Lung (tissue), 16 donors: Measurements from ENCODE around the gene KISS1R. TPM values are rescaled to one million over a fixed set of nuclear protein-coding genes. Genes with fewer than 3 reads are reported as not detected.

Experiments used
- ATAC-seq: fragments of 200-7000 bp; cut with Tn5 transposase; one replicate; pipeline ENCODE4 v1.9.1; 2020; ENCODE audit warnings: moderate number of reproducible peaks; ENCODE audit not compliant: insufficient read depth, low FRiP score
- DNase-seq, 3 donors: peaks; one replicate each; pipeline ENCODE4 v3.0.0-alpha.2; 2013 to 2017
- H3K27ac ChIP-seq, 2 donors: one replicate each; pipeline ENCODE4 v1.5.1; 2013; ENCODE audit warnings: mild to moderate bottlenecking in 2 of 2, moderate library complexity in 2 of 2, control low read depth in 1 of 2, inconsistent platforms in 1 of 2, low read depth in 1 of 2, low read length in 1 of 2
- H3K27me3 ChIP-seq, 3 donors: one replicate each; pipeline ENCODE4 v1.5.1; 2013; ENCODE audit warnings: low read length in 2 of 3; ENCODE audit not compliant: control insufficient read depth in 3 of 3, insufficient read depth in 3 of 3
- H3K36me3 ChIP-seq, 4 donors: one replicate each; pipeline ENCODE4 v1.5.1; 2013; ENCODE audit warnings: low read length in 4 of 4, mild to moderate bottlenecking in 1 of 4, moderate library complexity in 1 of 4; ENCODE audit not compliant: control insufficient read depth in 4 of 4, insufficient read depth in 4 of 4
- H3K4me1 ChIP-seq, 5 donors: one replicate each; pipeline ENCODE4 v1.5.1; 2013; ENCODE audit warnings: low read length in 5 of 5, mild to moderate bottlenecking in 2 of 5, moderate library complexity in 1 of 5; ENCODE audit not compliant: control insufficient read depth in 5 of 5, insufficient read depth in 5 of 5
- H3K4me3 ChIP-seq: one replicate; pipeline ENCODE4 v1.5.1; 2013; ENCODE audit warnings: mild to moderate bottlenecking, control low read depth, moderate library complexity
- H3K9ac ChIP-seq, 2 donors: one replicate each; pipeline ENCODE4 v1.5.1; 2013; ENCODE audit warnings: low read length in 2 of 2, control low read depth in 1 of 2; ENCODE audit not compliant: insufficient read depth in 1 of 2
- H3K9me3 ChIP-seq, 4 donors: one replicate each; pipeline ENCODE4 v1.5.1; 2013; ENCODE audit warnings: low read length in 3 of 4, mild to moderate bottlenecking in 1 of 4, moderate library complexity in 1 of 4; ENCODE audit not compliant: control insufficient read depth in 4 of 4, insufficient read depth in 3 of 4
- WGBS, 2 donors: extraction: QIAGEN DNeasy Blood & Tissue Kit; methylation state at CpG; one replicate each; pipeline ENCODE4 v1.1.7; 2013; 5-methylcytosine and 5-hydroxymethylcytosine counted together
- long read RNA-seq, 5 donors: transcript quantifications; one replicate each; lab custom pipeline, GENCODE V29; 2026
- polyA plus RNA-seq, 2 donors: library from polyadenylated mRNA; stranded (reverse); fragments of 200-250 nt; gene quantifications; one replicate each; pipeline ENCODE4 v1.2.1, GENCODE V29; 2013
- total RNA-seq, 2 donors: library from RNA; depleted of rRNA in 1 of 2; stranded (reverse); fragments of >200 nt in 1 of 2; gene quantifications; one replicate each; pipeline ENCODE4 v1.2.1, GENCODE V29; 2014 to 2021
- TF ChIP-seq, protein P1 (sequence below): IDR thresholded peaks from 2 replicates; pipeline ENCODE4 v1.5.1; 2012; ENCODE audit warnings: mild to moderate bottlenecking; ENCODE audit errors: control extremely low read depth, extremely low read depth
- donor health status: control.
- donor health status: control.
- donor health status: Bipolar disorder and iron deficiency.
- donor health status: healthy.
- donor health status: DM: yes; HTN: yes; CAD: no.

The KISS1R gene
- under 1 TPM in 1 of 2 donors, not detected in 1; 0.21 TPM for total RNA-seq
- polyA plus RNA-seq: under 1 TPM in 1 of 2 donors, not detected in 1; 0.13 TPM
- long read RNA-seq, donor 1: 0 reads
- long read RNA-seq, donor 2: 0 reads
- long read RNA-seq, donor 3: 0 reads
- long read RNA-seq, donor 4: 0 reads
- long read RNA-seq, donor 5: 0 reads

DNA sequence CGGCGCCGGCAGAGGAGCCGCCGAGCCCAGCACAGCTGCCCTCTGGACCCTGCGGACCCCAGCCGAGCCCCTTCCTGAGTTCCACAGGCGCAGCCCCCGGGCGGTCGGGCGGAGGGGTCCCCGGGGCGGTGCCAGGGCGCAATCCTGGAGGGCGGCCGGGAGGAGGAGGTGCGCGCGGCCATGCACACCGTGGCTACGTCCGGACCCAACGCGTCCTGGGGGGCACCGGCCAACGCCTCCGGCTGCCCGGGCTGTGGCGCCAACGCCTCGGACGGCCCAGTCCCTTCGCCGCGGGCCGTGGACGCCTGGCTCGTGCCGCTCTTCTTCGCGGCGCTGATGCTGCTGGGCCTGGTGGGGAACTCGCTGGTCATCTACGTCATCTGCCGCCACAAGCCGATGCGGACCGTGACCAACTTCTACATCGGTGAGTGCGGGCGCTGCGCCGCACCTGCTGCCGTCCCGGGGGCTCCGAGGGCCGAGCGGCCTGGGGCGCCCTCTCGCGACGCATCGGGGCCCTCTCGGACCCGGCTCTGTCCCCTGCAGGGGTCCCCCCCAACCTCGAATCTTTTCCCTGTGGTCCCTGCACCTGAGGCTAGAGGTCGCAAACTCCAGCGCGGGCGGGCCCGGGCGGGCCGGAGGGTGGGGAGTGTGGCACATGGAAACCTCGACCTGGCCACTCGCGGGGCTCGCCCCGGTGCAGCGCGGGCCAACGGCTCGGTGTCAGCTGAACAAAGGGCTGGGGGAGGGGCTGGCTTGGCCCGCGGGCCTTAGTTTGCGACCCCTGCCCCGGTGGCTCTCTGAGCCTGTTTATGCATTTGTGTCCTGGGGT lies at the start of gene KISS1R:
KISS1R (plus strand) TSS at position 11 of the 829 bp plus-strand sequence; CDS start at position 181, 170 bp downstream.
- 1% methylated on average over 70 to 87 of the region's 87 CpGs for WGBS, 2 donors
- Histone ChIP-seq H3K9me3 (no peaks in the 10 kb centered on the region), H3K9ac (no peak within 1 kb of the TSS), H3K4me3 (no peak within 1 kb of the TSS), H3K36me3 (no peaks in the 10 kb centered on the region), H3K4me1 (peaks cover 0 to 15% (median 2%) of the 10 kb centered on the region in 5 donors), H3K27me3 (peaks cover 6 to 27% (median 23%) of the 10 kb centered on the region in 3 donors), H3K27ac (no peak within 1 kb of the TSS)
- TF ChIP-seq, protein P1, sequence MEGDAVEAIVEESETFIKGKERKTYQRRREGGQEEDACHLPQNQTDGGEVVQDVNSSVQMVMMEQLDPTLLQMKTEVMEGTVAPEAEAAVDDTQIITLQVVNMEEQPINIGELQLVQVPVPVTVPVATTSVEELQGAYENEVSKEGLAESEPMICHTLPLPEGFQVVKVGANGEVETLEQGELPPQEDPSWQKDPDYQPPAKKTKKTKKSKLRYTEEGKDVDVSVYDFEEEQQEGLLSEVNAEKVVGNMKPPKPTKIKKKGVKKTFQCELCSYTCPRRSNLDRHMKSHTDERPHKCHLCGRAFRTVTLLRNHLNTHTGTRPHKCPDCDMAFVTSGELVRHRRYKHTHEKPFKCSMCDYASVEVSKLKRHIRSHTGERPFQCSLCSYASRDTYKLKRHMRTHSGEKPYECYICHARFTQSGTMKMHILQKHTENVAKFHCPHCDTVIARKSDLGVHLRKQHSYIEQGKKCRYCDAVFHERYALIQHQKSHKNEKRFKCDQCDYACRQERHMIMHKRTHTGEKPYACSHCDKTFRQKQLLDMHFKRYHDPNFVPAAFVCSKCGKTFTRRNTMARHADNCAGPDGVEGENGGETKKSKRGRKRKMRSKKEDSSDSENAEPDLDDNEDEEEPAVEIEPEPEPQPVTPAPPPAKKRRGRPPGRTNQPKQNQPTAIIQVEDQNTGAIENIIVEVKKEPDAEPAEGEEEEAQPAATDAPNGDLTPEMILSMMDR: no peak
- DNase-seq: peak in 1 of 3 donors; percentile 52
- ATAC-seq: no peak

DNA sequence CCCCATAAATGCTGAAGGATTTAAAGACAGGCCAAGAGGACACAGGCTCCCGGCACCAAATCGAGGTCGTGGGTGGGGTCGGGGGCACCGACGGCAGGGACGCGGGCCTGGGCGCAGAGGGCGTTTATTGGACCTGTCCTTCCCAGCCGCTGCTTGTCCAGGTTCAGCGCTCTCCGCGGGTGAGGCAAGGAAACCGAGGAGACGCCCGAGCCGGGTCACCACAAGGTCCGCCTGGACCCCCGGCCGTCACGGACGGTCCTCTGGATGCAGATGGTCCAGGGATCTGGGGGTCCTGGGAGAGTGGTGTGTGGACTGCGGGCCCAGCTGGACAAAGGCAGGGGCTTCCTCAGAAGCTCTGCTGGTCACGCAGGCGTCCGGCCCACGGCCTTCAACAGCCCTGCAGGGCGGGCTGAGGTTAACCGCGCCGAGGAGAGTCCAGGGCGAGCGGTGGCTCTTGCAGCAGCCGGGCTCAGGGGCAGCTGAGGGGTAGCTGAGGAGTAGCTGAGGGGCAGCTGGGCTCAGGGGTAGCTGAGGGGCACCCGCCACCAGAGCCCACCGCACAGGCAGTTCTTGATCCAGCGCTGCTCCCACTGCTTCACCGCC lies 49.2 kb upstream of the KISS1R start:
- DNase-seq (no peak), ATAC-seq (no peak)
- Histone ChIP-seq H3K9ac (no peak overlapping the region), H3K9me3 (no peaks in the 10 kb centered on the region), H3K36me3 (peaks cover 0 to 33% (median 13%) of the 10 kb centered on the region in 4 donors), H3K4me3 (no peak overlapping the region), H3K27me3 (peaks cover 0 to 2% (median 0%) of the 10 kb centered on the region in 3 donors), H3K4me1 (peaks cover 0 to 20% (median 12%) of the 10 kb centered on the region in 5 donors), H3K27ac (no peak overlapping the region)
- 96 to 98% methylated on average over 38 to 39 of the region's 39 CpGs for WGBS, 2 donors
- TF ChIP-seq, protein P1: no peak

DNA sequence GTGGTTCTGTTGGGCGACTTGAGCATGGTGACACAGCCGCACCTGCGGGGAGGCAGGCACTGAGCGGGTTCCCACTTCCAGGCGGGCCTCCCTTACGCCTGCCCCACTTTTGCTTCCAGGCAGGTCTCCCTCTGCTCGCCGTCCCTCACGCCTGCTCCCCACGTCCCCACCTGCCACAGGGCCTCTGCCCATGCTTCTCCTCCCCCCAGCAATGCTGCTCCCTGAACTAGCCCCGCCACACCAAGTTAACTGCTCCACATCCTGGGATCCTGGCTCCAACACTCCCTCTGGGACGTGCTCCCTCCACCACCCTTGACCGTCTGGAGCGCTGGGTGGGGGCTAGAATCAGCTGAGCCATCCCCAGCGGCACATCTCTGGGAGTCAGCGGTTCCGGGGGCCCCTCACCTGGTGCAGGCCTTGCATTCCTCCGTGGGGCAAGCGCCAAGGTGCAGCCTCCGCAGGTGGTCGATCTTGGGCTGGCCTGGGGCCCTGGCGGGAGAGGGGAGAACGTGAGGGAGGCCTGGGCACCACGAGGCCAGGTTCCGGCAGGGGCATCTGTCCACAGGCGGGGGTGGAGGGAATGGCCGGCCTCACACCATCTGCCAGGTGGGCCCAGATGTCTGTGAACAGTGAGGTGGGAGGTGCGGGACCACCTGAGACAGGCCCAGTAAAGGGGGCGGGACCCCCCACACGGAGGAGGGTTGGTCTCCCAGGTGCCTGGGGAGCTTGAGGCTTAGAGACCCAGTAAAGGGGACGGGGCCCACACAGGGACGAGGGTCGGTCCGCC lies 48.5 kb upstream of the KISS1R start:
- no peak for DNase-seq

More for the DNA sequence above, 48.5 kb upstream of the KISS1R start:
- no peaks in the 10 kb centered on the region for H3K9me3 ChIP-seq
- peak overlapping the region in 1 of 2 donors; percentile 68 for H3K27ac ChIP-seq
- TF ChIP-seq, protein P1: no peak
- WGBS, 2 donors: 93 to 94% methylated on average over 33 to 34 of the region's 34 CpGs
- H3K27me3 ChIP-seq: no peaks in the 10 kb centered on the region
- peak overlapping the region in 1 of 2 donors; percentile 55 for H3K9ac ChIP-seq
- no peak for ATAC-seq
- H3K36me3 ChIP-seq: peaks cover 0 to 36% (median 14%) of the 10 kb centered on the region in 4 donors
- H3K4me3 ChIP-seq: no peak overlapping the region
- peaks cover 0 to 20% (median 12%) of the 10 kb centered on the region in 5 donors for H3K4me1 ChIP-seq
